Skin epidermis (tissue), 12 donors: ENCODE results near the gene TMPRSS15.
"Not testable (repeated sequence)": the region's sequence is repeated elsewhere in the genome, so short reads cannot be mapped to it uniquely, and the experiment has no call there.

Experiments used
- H3K27ac ChIP-seq, 21 experiments: fragments of 200-600 bp; sonication (generic) in 11 of 21; one replicate each; pipeline ENCODE4 v1.5.0; 2020; ENCODE audit warnings: mild to moderate bottlenecking in 3 of 21, inconsistent platforms in 2 of 21, moderate library complexity in 2 of 21
- H3K4me3 ChIP-seq, 7 experiments: fragments of 200-600 bp; sonication (generic) in 2 of 7; one replicate each; pipeline ENCODE4 v1.5.0; 2020; ENCODE audit warnings: inconsistent platforms in 2 of 7, mild to moderate bottlenecking in 2 of 7, moderate library complexity in 1 of 7

TMPRSS15 gene

DNA sequence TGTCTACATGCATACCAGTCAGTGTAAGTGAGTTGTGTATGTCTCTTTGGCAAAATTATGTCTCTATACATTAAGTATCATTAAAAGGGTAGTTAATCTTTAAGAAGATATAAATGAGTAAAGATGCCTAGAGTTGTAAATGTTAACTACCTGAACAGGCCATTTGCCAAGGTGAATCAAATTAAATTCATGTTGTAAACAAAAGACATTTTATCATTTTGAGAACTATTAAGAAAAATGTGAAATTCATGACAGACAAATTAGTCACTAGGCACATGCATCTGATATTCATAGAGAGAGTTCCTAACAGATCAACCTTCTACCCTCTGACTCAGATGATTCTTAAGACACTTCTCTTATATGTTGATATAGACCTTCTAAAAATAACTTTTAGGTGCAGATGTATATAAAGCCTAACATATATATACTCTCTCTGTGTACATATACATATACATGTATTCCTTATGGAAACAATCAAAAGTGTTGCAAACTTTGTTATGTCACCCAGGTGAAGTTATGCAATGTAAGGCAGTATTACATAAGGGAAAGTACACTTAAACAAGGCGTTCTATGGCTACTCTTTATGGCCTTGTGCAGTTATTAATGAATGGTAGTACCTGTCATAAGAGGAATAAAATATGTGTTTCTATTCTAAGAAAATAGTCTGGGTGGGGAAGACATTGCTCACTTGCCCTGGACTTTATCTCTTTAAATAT is at the start of gene TMPRSS15:
TSS of gene TMPRSS15 (minus strand) at position 51 of the 716 bp plus-strand sequence. CDS start 163 bp downstream, outside the sequence.
- Histone ChIP-seq H3K4me3 (no peak within 1 kb of the TSS), H3K27ac (no peak within 1 kb of the TSS)

DNA sequence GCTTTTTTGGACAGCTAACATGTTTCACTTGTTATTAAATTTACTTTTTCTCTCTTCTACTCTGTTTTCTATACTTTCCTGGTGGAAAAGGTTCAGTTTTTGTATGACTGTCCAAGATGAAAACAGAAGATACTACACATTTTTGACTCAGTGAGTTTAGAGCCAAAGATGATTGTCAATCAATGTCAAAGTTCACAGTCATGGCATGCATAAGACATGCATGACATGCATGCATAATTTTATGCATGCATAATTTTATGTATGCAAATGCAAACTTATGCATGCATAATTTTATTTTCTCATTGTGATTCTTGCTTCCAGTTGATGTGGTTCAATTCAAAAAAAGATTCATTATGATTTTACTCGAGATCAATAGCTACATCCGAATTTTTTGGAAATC is 48.1 kb upstream of the TMPRSS15 start:
- Histone ChIP-seq H3K4me3 (no peak overlapping the region), H3K27ac (no peak overlapping the region)

DNA sequence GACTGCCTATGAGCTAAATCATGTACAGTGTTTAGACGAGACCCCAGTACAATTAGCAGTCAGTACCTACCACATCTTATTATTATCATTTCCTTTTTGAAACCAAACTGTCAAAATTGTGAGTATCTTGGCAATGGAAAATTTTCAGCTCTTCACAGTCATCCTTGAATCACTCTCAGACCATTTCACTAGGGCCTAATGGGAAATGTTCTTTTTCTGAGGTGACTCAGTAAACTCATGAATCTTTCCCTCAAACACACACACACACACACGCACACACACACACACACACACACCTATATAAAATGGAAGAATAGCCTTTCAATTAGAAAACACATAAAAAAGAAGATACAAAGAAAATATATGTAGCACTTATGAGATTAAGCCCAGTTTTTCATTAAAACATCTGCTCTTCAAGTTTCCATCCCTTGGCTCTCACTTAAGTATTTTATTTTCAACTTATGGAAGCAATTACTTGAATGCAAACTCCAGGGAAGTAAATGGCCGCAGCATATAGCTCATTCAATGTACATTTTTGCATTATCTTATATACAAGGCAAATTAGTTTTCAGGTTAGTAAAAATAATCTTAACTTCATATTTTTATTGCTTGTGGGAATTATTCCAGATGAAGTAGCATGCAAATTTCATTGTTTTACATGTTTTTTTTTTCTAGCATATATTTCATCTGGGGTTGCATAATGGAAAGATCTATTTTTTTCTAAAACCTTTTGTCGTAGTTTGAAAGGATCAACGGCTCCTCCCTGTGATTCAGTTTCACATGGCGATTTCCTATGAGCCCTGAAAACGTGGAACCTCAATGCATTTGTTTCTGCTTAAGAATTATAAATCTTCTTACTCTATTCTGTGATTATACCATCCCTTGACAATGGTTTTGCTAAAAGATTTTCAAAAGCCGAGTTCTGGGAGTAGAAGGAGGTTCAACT is 46.3 kb upstream of the TMPRSS15 start:
- H3K27ac ChIP-seq: no peak overlapping the region

DNA sequence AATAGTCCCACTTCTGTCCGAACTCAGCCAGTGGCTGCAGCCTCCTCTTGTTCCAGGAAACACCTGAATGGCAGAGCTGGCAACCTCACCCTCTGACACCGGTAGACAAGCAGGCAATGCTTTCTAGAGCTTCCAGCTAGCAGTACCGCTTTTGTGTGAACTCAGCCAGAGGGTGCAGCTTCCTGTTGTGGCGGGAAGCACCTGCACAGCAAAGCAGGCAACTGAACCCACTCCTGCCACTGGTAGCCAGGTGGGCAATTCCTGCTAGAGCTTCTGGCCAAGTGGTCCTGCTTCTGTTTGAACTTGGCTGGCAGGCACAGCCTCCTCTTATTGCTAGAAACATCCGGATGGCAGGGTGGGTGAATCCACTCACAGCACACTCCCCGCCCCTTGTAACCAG is 40.1 kb upstream of the TMPRSS15 start:
- Histone ChIP-seq H3K4me3 (no peak overlapping the region), H3K27ac (no peak overlapping the region)

More for the DNA sequence above, 46.3 kb upstream of the TMPRSS15 start:
- H3K4me3 ChIP-seq: no peak overlapping the region

DNA sequence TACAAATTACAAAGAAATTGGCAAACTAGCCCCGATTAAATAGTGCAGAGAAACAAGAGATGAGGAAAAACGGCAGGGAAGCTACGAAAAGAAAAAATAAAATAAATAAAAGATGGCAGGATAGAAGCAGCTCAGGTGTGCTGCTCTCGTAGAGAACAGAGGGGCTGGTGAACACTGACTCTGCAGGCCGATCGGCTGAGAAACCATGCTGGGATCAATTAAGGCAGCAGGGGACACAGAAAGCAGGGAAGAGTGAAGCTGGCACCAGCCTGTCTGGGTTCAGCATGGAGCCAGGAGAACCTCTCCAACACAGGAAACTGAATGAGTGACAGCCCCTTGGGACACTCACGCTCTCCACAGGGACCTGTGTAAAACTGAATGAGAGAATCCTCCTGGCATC is 39.5 kb upstream of the TMPRSS15 start:
- H3K27ac ChIP-seq: no peak overlapping the region
- H3K4me3 ChIP-seq: no peak overlapping the region

DNA sequence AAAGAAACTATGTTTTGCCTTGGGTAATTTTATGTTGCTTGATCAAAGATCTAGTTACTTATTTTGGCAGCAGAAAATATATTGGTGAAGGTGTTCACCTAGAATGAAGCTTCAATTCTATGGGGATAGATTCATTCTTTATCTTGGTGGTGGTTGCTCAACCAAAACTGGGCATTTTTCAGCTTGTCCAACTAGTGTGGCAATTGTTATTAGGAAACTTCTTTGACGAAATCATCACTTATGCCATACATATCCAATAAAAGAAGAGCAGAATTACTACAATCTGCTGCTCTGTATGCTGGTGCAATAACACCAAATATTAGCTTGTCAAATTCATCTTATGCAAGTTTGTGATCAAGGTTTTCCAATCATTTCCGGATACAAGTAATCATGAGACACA is 26.8 kb upstream of the TMPRSS15 start:
- Histone ChIP-seq H3K27ac (no peak overlapping the region), H3K4me3 (no peak overlapping the region)

DNA sequence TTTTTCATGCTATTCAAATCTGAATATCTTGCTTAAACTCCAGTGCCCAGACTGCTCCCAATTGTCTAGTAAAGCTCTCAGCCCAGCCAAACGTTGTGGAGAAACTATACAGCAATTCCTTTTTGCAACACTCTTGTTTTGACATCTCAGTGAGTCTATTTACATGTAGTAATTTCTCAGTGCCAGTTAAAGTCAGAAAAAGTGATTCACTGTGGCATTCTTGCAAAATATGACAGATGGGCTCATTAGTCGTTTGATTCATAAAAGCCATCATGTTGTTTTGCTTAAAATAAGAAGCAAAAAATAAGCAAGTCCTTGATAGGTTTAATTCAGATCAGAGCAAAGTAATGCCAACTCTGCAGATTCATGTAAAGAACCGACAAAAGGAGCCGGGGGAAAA is 20.7 kb upstream of the TMPRSS15 start:
- Histone ChIP-seq H3K27ac (no peak overlapping the region), H3K4me3 (no peak overlapping the region)

DNA sequence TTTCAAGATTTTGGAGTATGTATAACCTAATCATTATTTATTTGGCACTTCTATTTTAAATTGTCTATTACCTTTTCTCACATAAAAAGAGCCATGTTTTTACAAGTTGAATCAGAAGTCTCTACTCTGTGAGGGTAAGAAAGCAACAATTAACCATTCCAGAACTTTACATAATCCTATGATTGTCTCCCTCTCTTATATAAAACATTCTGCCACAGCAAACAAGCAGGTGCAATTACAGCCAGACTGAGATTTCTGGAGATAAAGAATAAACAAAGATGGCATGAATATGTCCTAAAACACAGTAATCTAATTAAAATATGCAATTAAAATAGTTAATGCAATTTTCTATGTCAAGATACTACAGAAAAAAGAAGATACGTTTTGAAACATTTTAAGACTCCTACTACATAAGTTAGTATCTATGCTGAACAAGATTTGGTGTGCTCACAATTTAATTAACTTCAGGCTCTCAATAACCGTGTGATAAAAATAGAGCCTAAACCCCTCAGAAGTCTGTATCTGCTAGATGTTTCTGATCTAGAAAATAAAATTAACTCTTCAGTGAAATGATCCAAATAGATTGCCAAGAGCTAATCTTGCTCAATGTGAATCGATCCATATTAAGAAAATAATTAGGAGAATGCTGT is 13.7 kb upstream of the TMPRSS15 start:
- Histone ChIP-seq H3K27ac (no peak overlapping the region), H3K4me3 (no peak overlapping the region)

DNA sequence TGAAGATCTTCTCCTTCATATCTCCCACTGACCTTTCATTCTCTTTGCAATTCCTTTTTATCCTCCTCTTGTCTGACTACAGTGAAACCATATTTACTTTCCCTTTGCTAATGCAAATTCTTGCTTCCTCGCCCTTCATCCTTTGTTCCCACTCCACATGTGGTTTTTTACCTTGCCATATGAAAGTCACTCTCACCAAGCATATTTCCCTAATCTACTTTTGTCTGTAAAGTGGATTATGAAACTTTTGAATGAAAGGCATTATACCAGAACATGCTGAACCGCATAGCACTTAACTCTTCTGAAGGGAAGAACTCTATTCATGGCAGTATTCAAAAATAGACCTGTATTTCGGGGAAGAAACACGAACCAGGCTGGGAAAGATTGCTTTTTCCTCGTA is 8.0 kb upstream of the TMPRSS15 start:
- Histone ChIP-seq H3K27ac (no peak overlapping the region), H3K4me3 (no peak overlapping the region)

DNA sequence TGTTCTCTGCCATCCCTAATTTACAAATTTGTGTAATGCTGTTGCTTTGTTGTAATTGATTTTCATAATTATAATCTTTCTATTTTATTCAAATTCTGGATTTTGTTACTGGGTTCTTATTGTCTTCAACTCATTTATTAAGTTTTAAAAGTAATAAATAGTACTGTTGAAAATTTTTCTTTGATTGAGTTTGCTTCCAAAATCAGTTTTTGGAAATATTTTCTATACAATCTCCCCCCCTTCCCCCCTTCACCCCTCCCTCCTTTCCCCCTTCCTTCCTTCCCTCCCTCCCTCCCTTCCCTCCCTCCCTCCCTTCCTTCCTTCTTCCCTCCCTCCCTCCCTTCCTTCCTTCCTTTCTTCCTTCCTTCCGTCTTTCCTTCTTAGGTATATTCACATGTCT is 6.0 kb upstream of the TMPRSS15 start:
- Histone ChIP-seq H3K27ac (no peak overlapping the region), H3K4me3 (no peak overlapping the region)

DNA sequence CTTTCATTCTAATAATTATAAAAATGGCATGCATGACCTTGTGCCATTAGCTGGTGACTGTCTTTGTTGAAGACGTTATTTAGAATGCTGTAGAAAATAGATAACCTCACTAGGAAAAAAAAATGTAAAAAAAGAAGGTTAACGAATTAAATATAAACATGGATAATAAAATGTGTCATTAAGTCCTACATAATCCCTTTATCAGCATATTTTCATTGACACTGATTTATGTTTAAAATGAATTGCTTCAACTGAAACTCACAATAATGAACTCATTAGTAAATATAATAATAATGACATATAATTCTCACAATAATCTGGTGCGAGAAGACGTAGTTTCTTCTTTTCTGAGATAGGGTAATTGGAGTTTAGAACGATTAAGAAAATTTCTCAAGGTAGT is 4.7 kb downstream of the TMPRSS15 start:
- H3K4me3 ChIP-seq: no peak overlapping the region
- no peak overlapping the region for H3K27ac ChIP-seq

DNA sequence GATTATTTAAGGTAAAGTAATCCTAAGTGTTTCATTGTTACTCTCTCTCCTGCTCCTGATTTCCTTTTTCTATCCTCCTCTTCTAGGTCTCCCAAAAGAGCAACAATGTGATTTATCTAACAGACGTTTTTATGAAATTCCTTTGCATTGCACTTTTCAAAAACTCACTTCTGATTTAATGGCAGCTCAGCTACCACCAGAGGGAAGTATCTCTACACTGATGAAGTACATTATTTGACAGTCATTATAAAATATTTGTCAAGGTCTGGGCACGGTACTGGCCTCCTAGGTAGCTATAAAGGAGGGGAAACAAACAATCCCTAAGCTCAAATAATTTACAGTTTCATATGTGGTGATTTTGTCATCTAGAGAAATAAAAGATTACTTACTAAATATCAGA is 15.6 kb downstream of the TMPRSS15 start:
- H3K4me3 ChIP-seq: no peak overlapping the region
- no peak overlapping the region for H3K27ac ChIP-seq

DNA sequence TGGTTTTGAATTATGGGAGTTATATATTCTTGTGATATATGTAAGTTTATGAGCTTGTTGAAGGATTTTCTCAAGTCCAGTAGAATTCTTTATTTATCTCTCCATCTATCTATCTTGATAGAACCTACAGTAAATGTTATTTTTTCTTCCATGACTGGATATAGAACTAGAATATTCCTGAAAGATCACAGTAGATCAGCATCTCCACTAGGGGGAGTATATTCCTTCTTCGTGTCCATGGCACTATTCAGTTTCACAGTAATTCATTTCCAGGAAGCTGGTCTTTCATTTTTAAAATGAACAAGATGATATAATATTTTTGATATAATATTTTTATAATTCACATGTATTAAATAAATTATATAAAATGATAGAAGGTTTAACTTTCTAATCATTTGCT is 18.8 kb downstream of the TMPRSS15 start:
- Histone ChIP-seq H3K27ac (no peak overlapping the region), H3K4me3 (no peak overlapping the region)

DNA sequence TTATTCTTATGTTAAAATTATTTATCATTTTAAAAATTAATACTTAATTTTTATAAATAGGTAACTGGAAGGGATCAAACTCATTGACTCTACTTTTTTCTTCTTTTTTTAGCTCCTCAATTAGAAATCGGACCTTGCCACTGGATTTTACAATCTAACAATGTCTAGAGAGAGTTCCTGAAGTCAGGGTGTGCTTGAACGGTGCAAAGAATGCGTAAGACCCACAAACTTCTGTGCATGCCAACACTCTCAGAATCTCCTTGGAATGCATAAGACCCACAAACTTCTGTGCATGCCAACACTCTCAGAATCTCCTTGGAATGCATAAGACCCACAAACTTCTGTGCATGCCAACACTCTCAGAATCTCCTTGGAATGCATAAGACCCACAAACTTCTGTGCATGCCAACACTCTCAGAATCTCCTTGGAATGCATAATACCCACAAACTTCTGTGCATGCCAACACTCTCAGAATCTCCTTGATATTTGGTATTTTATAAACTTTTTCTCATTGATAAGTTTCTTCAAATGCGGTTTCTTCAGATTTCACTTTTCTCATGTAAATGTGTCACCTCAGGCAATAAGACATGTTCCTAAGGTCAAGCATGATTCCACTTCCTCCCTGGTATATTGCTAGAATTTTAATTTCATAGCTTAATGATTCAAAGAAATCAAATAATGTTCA is 20.5 kb downstream of the TMPRSS15 start:
- H3K4me3 ChIP-seq: not testable (repeated sequence)

DNA sequence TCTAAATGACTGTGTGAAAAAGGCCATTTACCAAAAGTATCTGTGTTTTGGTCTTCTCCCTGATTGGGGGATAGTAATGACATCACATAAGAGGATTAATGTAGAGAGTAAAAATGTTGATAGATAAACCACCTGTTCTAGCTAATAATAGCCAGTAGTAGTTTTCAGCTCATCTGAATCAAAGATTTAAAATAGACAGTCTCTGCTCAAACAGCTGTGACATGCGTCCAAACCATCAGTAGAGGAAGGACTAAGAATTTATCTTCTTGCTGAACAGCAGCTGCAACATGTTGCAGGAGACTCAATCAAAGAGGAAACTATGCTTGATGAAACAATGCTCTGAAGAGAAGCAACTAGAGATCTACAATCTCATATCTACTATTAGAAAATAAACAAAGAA is 21.4 kb downstream of the TMPRSS15 start:
- H3K27ac ChIP-seq: no peak overlapping the region

More for the DNA sequence above, 20.5 kb downstream of the TMPRSS15 start:
- H3K27ac ChIP-seq: not testable (repeated sequence)

DNA sequence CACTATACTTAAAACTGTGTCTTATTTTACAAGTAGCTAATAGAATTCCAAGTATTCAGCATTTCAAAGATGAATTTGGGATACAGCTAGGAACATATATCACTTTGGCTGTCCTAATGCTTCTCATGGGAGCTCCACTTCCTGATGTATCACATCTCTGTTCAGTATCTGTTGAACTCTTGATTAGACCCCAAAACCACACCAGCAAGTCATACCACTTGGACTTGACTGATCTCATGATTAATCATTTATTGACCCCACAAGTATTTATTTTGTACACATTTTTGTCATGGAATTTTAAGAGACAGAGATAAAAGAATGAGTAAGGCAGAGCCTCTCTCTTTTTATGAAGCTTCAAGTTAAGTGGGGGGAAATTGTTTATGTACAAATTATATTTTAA is 30.0 kb downstream of the TMPRSS15 start:
- H3K27ac ChIP-seq: no peak overlapping the region
- no peak overlapping the region for H3K4me3 ChIP-seq

More for the DNA sequence above, 21.4 kb downstream of the TMPRSS15 start:
- no peak overlapping the region for H3K4me3 ChIP-seq

DNA sequence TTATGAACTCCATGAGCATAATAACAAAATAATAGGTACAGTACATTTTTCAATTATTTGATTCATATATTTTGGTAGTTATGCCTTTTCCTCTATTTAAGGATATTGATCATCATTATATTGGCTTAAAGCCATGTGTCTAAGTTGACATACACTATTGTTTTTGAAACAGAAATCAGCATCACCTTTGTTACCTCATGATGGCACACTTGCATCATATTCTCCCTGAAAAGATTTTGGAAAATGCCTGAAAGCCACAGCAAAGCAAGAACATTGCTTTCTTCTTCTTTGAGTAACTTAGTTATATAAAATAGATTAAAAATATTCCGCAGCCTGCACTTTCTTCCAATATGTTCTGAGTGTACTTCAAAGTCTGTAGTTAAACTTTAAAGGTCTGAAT is 33.3 kb downstream of the TMPRSS15 start:
- H3K27ac ChIP-seq: no peak overlapping the region

DNA sequence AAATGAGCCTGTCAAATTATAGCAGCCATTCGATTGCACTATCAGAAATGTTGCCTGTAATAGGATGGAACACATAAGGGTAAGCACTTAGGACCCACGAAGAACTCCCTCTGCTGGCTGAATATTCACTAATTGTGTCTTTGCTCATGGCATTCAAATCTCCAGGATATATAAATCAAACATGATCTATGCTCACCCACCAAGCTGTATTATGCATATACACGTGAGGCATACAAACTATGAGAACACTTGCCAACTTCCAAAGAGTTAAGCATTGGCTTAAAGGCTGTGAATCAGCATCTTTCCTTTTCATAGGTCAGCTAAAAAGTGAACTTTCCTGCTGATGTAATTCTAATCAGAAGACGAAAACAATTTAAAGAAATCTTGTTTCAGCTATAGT is 34.5 kb downstream of the TMPRSS15 start:
- H3K27ac ChIP-seq: no peak overlapping the region
- no peak overlapping the region for H3K4me3 ChIP-seq

More for the DNA sequence above, 33.3 kb downstream of the TMPRSS15 start:
- no peak overlapping the region for H3K4me3 ChIP-seq

DNA sequence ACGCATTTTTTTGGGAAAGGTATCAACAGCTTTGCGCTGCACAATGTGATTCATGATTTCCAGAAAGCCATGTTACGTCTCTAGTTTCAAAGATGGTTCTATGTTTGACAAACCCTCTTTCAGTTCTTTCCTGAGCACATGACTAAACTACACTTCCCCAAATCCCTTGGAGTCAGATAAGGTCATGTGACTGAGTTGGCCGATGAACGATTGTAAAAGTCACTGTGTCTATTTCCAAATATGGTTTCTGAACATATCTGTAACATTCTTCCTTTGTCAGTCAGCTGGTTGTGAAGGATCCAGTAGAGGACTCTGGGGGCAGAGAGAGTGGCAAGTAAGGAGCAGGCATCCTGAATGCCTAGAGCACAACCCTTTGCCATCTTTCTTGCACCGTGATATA is 35.4 kb downstream of the TMPRSS15 start:
- H3K27ac ChIP-seq: no peak overlapping the region
- H3K4me3 ChIP-seq: no peak overlapping the region

DNA sequence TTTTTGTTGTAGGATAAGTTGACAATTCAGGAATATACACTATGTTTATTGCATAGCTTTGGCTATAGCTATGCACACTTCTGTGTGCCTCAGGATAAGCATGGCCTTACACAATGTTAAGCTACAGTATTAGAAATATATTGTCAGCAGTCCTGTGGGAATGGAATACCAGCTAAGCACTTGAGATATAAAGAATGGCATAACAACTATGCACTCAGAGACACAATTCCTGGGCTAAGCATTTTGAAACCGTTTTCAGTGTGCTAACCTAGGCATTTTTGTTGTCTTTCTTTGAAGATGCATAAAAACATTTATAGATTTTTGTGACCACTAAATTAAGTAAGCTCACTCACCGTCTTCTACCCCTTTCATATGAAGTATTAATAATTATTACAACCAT is 46.8 kb downstream of the TMPRSS15 start:
- Histone ChIP-seq H3K27ac (no peak overlapping the region), H3K4me3 (no peak overlapping the region)
